Psoas muscle (tissue), 8 donors: Measurements from ENCODE around the gene GINS3. TPM values are rescaled to one million over a fixed set of nuclear protein-coding genes. Genes with fewer than 3 reads are reported as not detected.

Experiments
- ATAC-seq, 4 donors: fragments of 200-7000 bp; cut with Tn5 transposase; one replicate each; pipeline ENCODE4 v1.9.1; 2020; ENCODE audit warnings: moderate library complexity in 3 of 4, mild to moderate bottlenecking in 2 of 4
- DNase-seq, 2 donors: peaks; one replicate each; pipeline ENCODE4 v3.0.0-alpha.2; 2020
- H3K27ac ChIP-seq: fragments of 200-600 bp; one replicate; pipeline ENCODE4 v1.8.0; 2022
- H3K27me3 ChIP-seq, 3 donors: fragments of 200-600 bp in 1 of 3; one replicate each; pipeline versions ENCODE4 v1.6.1 to v1.8.0; 2013 to 2022; ENCODE audit warnings: low read length in 2 of 3, mild to moderate bottlenecking in 2 of 3, moderate library complexity in 1 of 3; ENCODE audit not compliant: insufficient read depth in 3 of 3
- H3K36me3 ChIP-seq, 2 donors: fragments of 200-600 bp in 1 of 2; one replicate each; pipeline versions ENCODE4 v1.6.1 to v1.8.0; 2013 to 2022; ENCODE audit warnings: low read depth in 1 of 2, mild to moderate bottlenecking in 1 of 2, moderate library complexity in 1 of 2; ENCODE audit not compliant: insufficient read depth in 1 of 2
- H3K4me1 ChIP-seq: fragments of 200-600 bp; one replicate; pipeline ENCODE4 v1.8.0; 2022
- H3K4me3 ChIP-seq: fragments of 200-600 bp; one replicate; pipeline ENCODE4 v1.8.0; 2022; ENCODE audit warnings: mild to moderate bottlenecking
- H3K9me3 ChIP-seq: fragments of 200-600 bp; one replicate; pipeline ENCODE4 v1.8.0; 2022
- CTCF ChIP-seq: fragments of 200-600 bp; IDR thresholded peaks from one replicate; pipeline ENCODE4 v1.8.0; 2022; ENCODE audit warnings: antibody characterized with exemption
- WGBS, 3 donors: extraction: QIAGEN DNeasy Blood & Tissue Kit; methylation state at CpG; one replicate each; pipeline versions ENCODE4 v1.1.6 to v1.1.7; 2013; 5-methylcytosine and 5-hydroxymethylcytosine counted together
- intact Hi-C, 2 donors: fragments of 100-400 bp; cut with DNase I; formaldehyde crosslinking; loops; one replicate each; pipeline versions ENCODE4 v1.11.0 to v1.14.2; 2022
- polyA plus RNA-seq, 3 donors: library from polyadenylated mRNA; stranded (reverse); fragments of 200-250 nt; gene quantifications; one replicate each; pipeline ENCODE4 v1.2.3, GENCODE V29; 2013
- total RNA-seq, 4 donors: library from RNA; stranded (reverse); fragmentation: NEBNext Ultra II Directional in 2 of 4; extraction: Animal tissue kit (Norgen Biotek cat#: 25700) in 2 of 4; gene quantifications; one replicate each; pipeline versions ENCODE4 v1.2.1 to v1.2.4, GENCODE V29; 2021 to 2023
- donor health status: healthy with polysubstance abuse.
- donor health status: DM: no; HTN: no; CAD: no; lungs with moderate emphysema.
- donor health status: Bipolar disorder and iron deficiency.
- donor health status: healthy.
- donor health status: DM: yes; HTN: yes; CAD: no.
- donor health status: DM: no; HTN: no; CAD: no.
- donor health status: DM: no; HTN: no; CAD: no.
- donor health status: DM: yes; HTN: yes; CAD: no.

The GINS3 gene
- total and polyA plus RNA-seq, 7 donors, result 0.86 to 2.2 (median 1.2) TPM

- intact Hi-C loops, result no loop called here
- TF ChIP-seq CTCF, result no peak
- ATAC-seq (no peak), DNase-seq (no peak)
- WGBS, 3 donors, result 81 to 92% (median 83%) methylated on average over 5 of the region's 5 CpGs
- H3K4me3 ChIP-seq, result no peak overlapping the region
- H3K36me3 ChIP-seq, result no peaks in the 10 kb centered on the region
- peaks cover 0 to 4% (median 0%) of the 10 kb centered on the region in 3 donors for H3K27me3 ChIP-seq
- H3K9me3 ChIP-seq, result no peaks in the 10 kb centered on the region
- H3K4me1 ChIP-seq, result no peaks in the 10 kb centered on the region
- H3K27ac ChIP-seq, result no peak overlapping the region
Observed at GRCh38 chr16:58454856-58455255, 62.6 kb downstream of the GINS3 start.

Other genes starting within 250 kb of the GINS3 start
- 10 to 100 TPM; 40.7 to 47.0 (median 43.6) TPM for gene CSNK2A2, start 194.4 kb upstream of the GINS3 start, total RNA-seq
- 10 to 100 TPM; 27.1 to 42.7 (median 32.4) TPM for gene CSNK2A2, start 194.4 kb upstream of the GINS3 start, polyA plus RNA-seq
- not detected for gene PRSS54, start 97.4 kb upstream of the GINS3 start, total RNA-seq
- under 1 TPM; 0.03 to 0.12 (median 0.04) TPM for gene PRSS54, start 97.4 kb upstream of the GINS3 start, polyA plus RNA-seq
- 1 to 10 TPM; 1.7 to 6.3 (median 3.8) TPM for gene NDRG4, start 107.7 kb downstream of the GINS3 start, total RNA-seq
- gene NDRG4, start 107.7 kb downstream of the GINS3 start, polyA plus RNA-seq, result 10 to 100 TPM in 1 of 3 donors, 1 to 10 TPM in 2; 1.8 to 12.3 (median 2.0) TPM
- 10 to 100 TPM; 11.1 to 25.0 (median 18.4) TPM for gene SETD6, start 123.0 kb downstream of the GINS3 start, total RNA-seq
- 10 to 100 TPM; 21.0 to 35.5 (median 23.6) TPM for gene SETD6, start 123.0 kb downstream of the GINS3 start, polyA plus RNA-seq
- 100 to 1,000 TPM in 1 of 4 donors, 10 to 100 TPM in 3; 70.9 to 112 (median 90.0) TPM for gene CNOT1, start 237.4 kb downstream of the GINS3 start, total RNA-seq
- 10 to 100 TPM; 57.6 to 90.4 (median 75.8) TPM for gene CNOT1, start 237.4 kb downstream of the GINS3 start, polyA plus RNA-seq